Sigmoid colon (tissue), 7 donors: ENCODE measurements around the gene GPR87. TPM values are rescaled to one million over a fixed set of nuclear protein-coding genes. Genes with fewer than 3 reads are reported as not detected.

Experiments used
- DNase-seq: peaks from one replicate; pipeline ENCODE4 v3.0.0-alpha.2; 2019
- H3K27ac ChIP-seq, 4 donors: fragments of 200-600 bp; sonication (generic); one replicate each; pipeline ENCODE4 v1.5.1; 2016 to 2019; ENCODE audit warnings: mild to moderate bottlenecking in 1 of 4
- H3K27me3 ChIP-seq, 3 donors: fragments of 200-600 bp; sonication (generic); one replicate each; pipeline ENCODE4 v1.5.1; 2019; ENCODE audit warnings: mild to moderate bottlenecking in 1 of 3
- H3K36me3 ChIP-seq, 4 donors: fragments of 200-600 bp; sonication (generic); one replicate each; pipeline ENCODE4 v1.5.1; 2016 to 2019
- H3K4me1 ChIP-seq, 4 donors: fragments of 200-600 bp; sonication (generic); one replicate each; pipeline ENCODE4 v1.5.1; 2017 to 2019
- H3K4me3 ChIP-seq, 4 donors: fragments of 200-600 bp; sonication (generic); one replicate each; pipeline ENCODE4 v1.5.1; 2017 to 2019; ENCODE audit warnings: mild to moderate bottlenecking in 2 of 4, moderate library complexity in 1 of 4
- H3K9me3 ChIP-seq, 4 donors: fragments of 200-600 bp in 3 of 4; sonication (generic) in 3 of 4; one replicate each; pipeline versions ENCODE4 v1.5.1 to v1.6.1; 2013 to 2019
- CTCF ChIP-seq, 4 experiments: fragments of 450-650 bp in 3 of 4; fragments of 200-600 bp in 1 of 4; IDR thresholded peaks; one replicate each; pipeline ENCODE4 v1.5.1; 2016 to 2019; ENCODE audit warnings: antibody characterized with exemption in 4 of 4, mild to moderate bottlenecking in 3 of 4, moderate library complexity in 2 of 4
- EP300 ChIP-seq, 4 donors: sonication (generic); formaldehyde crosslinking; IDR thresholded peaks; one replicate each; pipeline ENCODE4 v1.6.1; 2017; ENCODE audit warnings: antibody characterized with exemption in 4 of 4
- POLR2A ChIP-seq, 2 donors: fragments of 450-650 bp; IDR thresholded peaks; one replicate each; pipeline ENCODE4 v1.6.1; 2016; ENCODE audit warnings: antibody characterized with exemption in 2 of 2, mild to moderate bottlenecking in 2 of 2, moderate library complexity in 2 of 2
- POLR2AphosphoS5 ChIP-seq, 4 donors: sonication (generic); formaldehyde crosslinking; IDR thresholded peaks; one replicate each; pipeline ENCODE4 v1.6.1; 2017; ENCODE audit warnings: antibody characterized with exemption in 4 of 4
- WGBS, 2 donors: extraction: QIAGEN DNeasy Blood & Tissue Kit; methylation state at CpG; one replicate each; pipeline ENCODE4 v1.1.7; 2013; 5-methylcytosine and 5-hydroxymethylcytosine counted together
- intact Hi-C: fragments of 100-400 bp; cut with DNase I; formaldehyde crosslinking; loops from one replicate; pipeline ENCODE4 v1.15.1; 2023
- polyA plus RNA-seq, 3 donors: library from polyadenylated mRNA; stranded (reverse); fragments of 200-250 nt; gene quantifications; one replicate each; pipeline ENCODE4 v1.2.3, GENCODE V29; 2013
- total RNA-seq, 4 donors: library from RNA; depleted of rRNA; stranded (reverse); fragments of >200 nt; gene quantifications; one replicate each; pipeline ENCODE4 v1.1.0, GENCODE V29; 2016
- donor health status: healthy with polysubstance abuse.
- donor health status: Bipolar disorder and iron deficiency.
- donor health status: healthy.

GPR87 gene
- total and polyA plus RNA-seq, 7 donors = 0.07 TPM; not detected in 6

GRCh38 chr3:151315846-151316245 lies 774 bp downstream of the GPR87 start:
- TF ChIP-seq CTCF (IDR thresholded peaks at IDR 0.05) (no peak), EP300 (IDR thresholded peaks at IDR 0.05) (no peak)
- no peaks in the 10 kb centered on the region for H3K27me3 ChIP-seq
- H3K4me1 ChIP-seq = no peaks in the 10 kb centered on the region
- H3K9me3 ChIP-seq = no peaks in the 10 kb centered on the region
- intact Hi-C loops = no loop called here
- H3K4me3 ChIP-seq = no peak overlapping the region
- H3K27ac ChIP-seq = no peak overlapping the region
- H3K36me3 ChIP-seq = no peaks in the 10 kb centered on the region
- 86 to 87% methylated on average over 2 of the region's 2 CpGs for WGBS, 2 donors
- no peak for DNase-seq

- Histone ChIP-seq H3K36me3 (no peaks in the 10 kb centered on the region), H3K4me3 (no peak overlapping the region), H3K27ac (no peak overlapping the region), H3K9me3 (no peaks in the 10 kb centered on the region), H3K4me1 (no peaks in the 10 kb centered on the region), H3K27me3 (no peaks in the 10 kb centered on the region)
- 89 to 93% methylated on average over 2 of the region's 2 CpGs for whole genome bisulfite sequencing, 2 donors
- no peak for DNase-seq
- TF ChIP-seq POLR2AphosphoS5 (IDR thresholded peaks at IDR 0.05) (no peak), CTCF (IDR thresholded peaks at IDR 0.05) (no peak)
- intact Hi-C loops = no loop called here
Measured at GRCh38 chr3:151315136-151315535, 1.5 kb downstream of the GPR87 start.

- Histone ChIP-seq H3K4me3 (no peak overlapping the region), H3K27me3 (no peaks in the 10 kb centered on the region), H3K27ac (no peak overlapping the region), H3K36me3 (no peaks in the 10 kb centered on the region), H3K9me3 (no peaks in the 10 kb centered on the region), H3K4me1 (no peaks in the 10 kb centered on the region)
- intact Hi-C loops = no loop called here
- TF ChIP-seq POLR2A (IDR thresholded peaks at IDR 0.05) (no peak), POLR2AphosphoS5 (IDR thresholded peaks at IDR 0.05) (no peak), CTCF (IDR thresholded peaks at IDR 0.05) (no peak), EP300 (IDR thresholded peaks at IDR 0.05) (no peak)
- 93 to 96% methylated on average over 5 of the region's 5 CpGs for WGBS, 2 donors
- no peak for DNase-seq
Measured at GRCh38 chr3:151314593-151314992, 2.0 kb downstream of the GPR87 start.

- Histone ChIP-seq H3K4me1 (no peaks in the 10 kb centered on the region), H3K4me3 (no peak overlapping the region), H3K36me3 (no peaks in the 10 kb centered on the region), H3K27ac (no peak overlapping the region), H3K9me3 (no peaks in the 10 kb centered on the region), H3K27me3 (no peaks in the 10 kb centered on the region)
- WGBS, 2 donors = 72 to 93% methylated on average over 2 of the region's 2 CpGs
- no peak for TF ChIP-seq POLR2AphosphoS5 (IDR thresholded peaks at IDR 0.05)
- TF ChIP-seq CTCF (IDR thresholded peaks at IDR 0.05) = no peak
- TF ChIP-seq EP300 (IDR thresholded peaks at IDR 0.05) = no peak
- TF ChIP-seq POLR2A (IDR thresholded peaks at IDR 0.05) = no peak
- no peak for DNase-seq
- intact Hi-C loops = no loop called here
Measured at GRCh38 chr3:151314137-151314536, 2.5 kb downstream of the GPR87 start.

- Histone ChIP-seq H3K9me3 (no peaks in the 10 kb centered on the region), H3K27me3 (no peaks in the 10 kb centered on the region), H3K4me3 (no peak overlapping the region), H3K36me3 (no peaks in the 10 kb centered on the region), H3K27ac (no peak overlapping the region), H3K4me1 (no peaks in the 10 kb centered on the region)
- intact Hi-C loops = no loop called here
- no peak for TF ChIP-seq POLR2A (IDR thresholded peaks at IDR 0.05)
- TF ChIP-seq CTCF (IDR thresholded peaks at IDR 0.05) = no peak
- no peak for TF ChIP-seq EP300 (IDR thresholded peaks at IDR 0.05)
- no peak for TF ChIP-seq POLR2AphosphoS5 (IDR thresholded peaks at IDR 0.05)
- 92% methylated on average over 3 of the region's 3 CpGs for WGBS, 2 donors
- DNase-seq = no peak
Measured at GRCh38 chr3:151312972-151313371, 3.6 kb downstream of the GPR87 start.
